SU-DHL-6 (cell line): Measurements from ENCODE around the gene SEMA4D.

Experiments
- CTCF ChIP-seq: fragments of 200-600 bp; sonication (generic); IDR thresholded peaks from one replicate; pipeline ENCODE4 v1.5.1; 2017; ENCODE audit warnings: antibody characterized with exemption, mild to moderate bottlenecking, low read length, moderate library complexity; ENCODE audit not compliant: insufficient read depth, poor library complexity, severe bottlenecking
- EZH2phosphoT487 ChIP-seq: fragments of 200-600 bp; sonication (generic), shearing (Covaris generic); conservative IDR thresholded peaks from 2 replicates; pipeline ENCODE4 v1.6.1; 2018; ENCODE audit warnings: mild to moderate bottlenecking, antibody characterized with exemption, low read length, moderate library complexity, mixed read lengths

GRCh38 chr9:89482901-89483361 lies 15.0 kb downstream of the SEMA4D start:
- TF ChIP-seq CTCF (no peak), EZH2phosphoT487 (no peak)
